T47D (cell line): ENCODE measurements around the gene AHI1.
A peak's percentile ranks its signal among the peaks of the same experiment; 100 is the strongest.

Experiments
- DNase-seq, 2 experiments: peaks; one replicate each; pipeline versions ENCODE4 v3.0.0 to v3.0.0-alpha.2; 2011 to 2012; ENCODE audit warnings: low read depth in 1 of 2, low spot score in 1 of 2
- JUND ChIP-seq: IDR thresholded peaks from 2 replicates; pipeline ENCODE4 v1.6.1; 2012; ENCODE audit warnings: low read depth
- in situ Hi-C: cut with HindIII; loops from 2 replicates; pipeline ENCODE4 v1.10.0; 2016; ENCODE audit warnings: low sequenced_read_pairs, low pct_unique_long_range_greater_than_20kb

The AHI1 gene

DNA sequence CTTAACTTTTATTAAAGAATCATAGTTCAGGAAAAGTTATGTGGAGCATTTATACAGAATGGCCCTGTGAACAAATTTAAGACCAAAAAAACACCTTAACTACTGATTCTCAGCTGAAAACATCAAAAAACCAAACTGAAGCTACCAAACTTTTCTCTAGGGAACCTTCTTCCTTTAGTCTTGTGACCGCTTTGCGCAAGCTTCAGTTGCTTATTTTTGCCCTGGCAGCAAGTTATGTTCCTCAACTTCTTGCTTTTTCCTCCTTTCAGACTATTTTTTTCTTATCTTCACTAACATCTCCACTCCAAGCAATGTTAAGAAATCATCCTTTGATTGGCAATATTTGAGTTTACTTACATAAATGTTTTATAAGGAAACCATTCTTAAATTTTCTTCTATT lies 216.3 kb downstream of the AHI1 start:
- in situ Hi-C loops = no loop called here
- no peak for DNase-seq
- no peak for TF ChIP-seq JUND

DNA sequence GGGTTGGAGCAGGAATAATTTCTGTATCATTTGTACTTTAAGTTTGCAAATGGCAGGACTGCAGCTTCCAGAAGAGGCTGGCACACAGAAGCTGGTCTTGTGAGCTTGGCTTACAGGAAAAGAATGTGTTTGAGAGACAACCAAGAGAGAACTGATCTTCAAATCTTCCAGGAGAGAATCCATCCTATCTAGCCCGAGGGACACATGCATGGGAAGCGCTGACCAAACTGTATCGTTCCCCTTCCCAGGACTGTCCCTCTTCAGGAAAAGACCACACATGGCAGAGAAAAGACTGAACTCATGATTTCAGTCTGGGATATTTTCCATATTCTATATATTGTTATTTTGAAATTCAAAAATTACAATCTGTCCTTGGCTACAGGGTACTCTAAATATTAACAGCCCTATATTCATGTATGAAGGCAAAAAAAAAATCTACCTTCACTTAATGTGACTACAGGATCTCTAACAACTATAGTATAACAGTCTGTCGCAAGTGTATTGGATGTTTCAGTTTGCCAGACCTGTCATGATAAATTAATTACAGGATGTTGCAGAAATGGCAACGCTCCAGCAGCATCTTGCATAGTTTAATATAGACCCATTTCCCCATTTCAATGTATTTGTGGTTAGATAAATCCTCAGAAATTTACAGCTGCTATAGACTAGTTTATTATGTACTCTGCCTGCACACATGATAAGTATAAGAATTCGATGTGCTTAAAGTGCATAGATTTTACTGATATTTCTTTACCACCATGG lies 217.0 kb downstream of the AHI1 start:
- in situ Hi-C loops = no loop called here
- TF ChIP-seq JUND = no peak
- no peak for DNase-seq

DNA sequence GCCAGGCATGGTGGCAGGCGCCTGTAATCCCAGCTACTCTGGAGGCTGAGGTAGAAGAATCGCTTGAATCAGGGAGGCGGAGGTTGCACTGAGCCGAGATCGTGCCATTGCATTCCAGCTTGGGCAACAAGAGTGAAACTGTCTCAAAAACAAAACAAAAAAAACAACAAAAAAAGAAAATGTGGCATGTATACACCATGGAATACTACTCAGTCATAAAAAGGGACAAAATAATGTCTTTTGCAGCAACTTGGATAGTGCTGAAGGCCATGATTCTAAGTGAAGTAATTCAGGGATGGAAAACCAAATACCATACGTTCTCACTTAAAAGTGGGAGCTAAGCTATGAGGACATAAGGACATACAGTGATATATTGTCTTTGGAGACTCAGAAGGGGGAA lies 220.1 kb downstream of the AHI1 start:
- in situ Hi-C loops = no loop called here
- DNase-seq = no peak
- no peak for TF ChIP-seq JUND

DNA sequence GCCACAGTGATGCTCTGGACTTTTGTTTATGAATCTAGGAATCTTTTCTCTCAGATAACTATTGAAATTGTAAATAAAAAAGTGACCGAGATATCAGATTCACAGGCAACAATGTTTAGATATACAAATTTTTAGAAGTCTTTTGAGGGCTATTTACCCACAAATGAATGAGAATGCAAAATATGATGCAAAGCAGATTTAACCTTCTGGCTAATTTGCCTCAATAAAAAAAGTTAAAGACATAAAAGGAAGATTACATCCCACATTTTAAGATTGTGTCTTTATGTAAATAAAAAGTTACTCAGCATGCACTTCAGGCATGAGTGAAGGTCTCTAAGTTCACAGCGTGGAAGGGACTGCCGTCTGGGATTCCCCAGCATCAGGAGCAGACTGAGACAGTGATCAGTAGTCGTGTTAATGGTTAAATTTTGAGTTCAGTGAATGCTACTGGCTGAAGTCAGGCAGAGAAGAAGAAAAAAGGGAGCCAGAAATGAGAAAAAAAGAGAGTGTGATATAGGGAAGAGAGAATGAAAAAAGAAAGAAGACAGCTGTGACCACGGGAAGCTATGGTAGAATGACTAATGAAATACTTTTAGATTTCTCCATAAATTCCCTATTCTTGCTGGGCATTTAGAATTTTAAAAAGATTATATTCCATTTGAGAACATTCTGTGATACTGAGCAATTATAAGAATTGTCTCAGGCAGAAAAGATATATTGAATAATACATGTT lies 222.8 kb downstream of the AHI1 start:
- in situ Hi-C loops = no loop called here
- DNase-seq = no peak
- TF ChIP-seq JUND = no peak

DNA sequence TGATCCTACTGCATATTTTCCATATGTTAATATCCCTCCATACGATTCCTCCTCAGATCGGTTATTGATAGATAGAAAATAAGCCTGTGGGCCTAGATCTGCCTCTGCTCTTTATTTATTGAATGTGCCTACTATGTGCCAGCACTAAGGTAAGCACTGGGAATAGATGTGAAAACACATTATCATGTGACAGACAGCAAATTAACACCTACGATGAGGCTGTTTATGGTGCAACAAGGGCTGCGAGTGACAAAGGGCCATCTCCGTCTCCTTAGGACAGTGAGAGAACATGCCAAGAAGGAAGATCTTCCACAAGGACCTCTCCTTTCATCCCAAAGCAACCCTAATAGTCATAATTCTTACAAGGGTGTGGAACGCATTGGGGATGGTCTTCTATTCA lies 225.9 kb downstream of the AHI1 start:
- no peak for TF ChIP-seq JUND
- in situ Hi-C loops = no loop called here
- DNase-seq = no peak

DNA sequence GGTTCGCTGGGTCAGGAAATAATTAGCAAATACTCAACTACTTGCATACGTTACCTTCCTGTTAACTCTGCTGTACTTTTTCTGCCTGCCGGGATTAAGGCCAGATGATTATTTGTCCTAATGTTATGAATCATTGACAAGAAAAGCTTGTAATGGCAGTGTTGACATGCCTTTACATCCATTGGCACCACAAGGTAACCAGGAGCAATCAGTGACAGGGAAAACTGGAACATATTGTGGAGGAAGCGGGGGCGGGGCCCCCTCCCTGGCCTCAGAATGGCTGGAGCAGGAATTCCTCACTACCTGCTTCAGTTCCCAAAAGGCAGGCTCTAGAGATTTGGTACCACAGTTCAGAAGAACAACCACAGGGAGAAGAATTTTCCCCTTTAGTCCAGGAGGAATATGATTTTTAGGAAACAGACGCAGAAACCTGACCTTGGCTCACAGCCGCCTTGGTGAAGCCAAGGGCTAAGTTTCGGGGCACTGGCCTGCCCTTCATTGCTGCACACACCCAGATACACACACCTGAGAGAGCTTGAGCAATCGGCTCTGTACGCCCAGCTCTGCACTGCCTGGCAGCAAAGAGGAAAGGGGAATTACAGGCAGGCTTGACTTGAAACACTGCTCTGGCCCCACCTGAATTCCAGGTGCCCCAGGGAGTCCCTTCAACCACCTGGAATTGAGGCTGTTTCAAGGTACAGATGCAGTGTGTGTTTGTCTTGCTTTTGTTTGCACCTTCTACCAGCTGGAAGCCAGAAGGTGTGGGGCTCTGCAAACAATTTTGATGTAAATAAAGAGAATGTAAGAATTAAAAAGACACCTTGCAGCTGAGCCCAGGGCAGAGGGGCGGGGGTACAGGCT lies 226.6 kb downstream of the AHI1 start:
- in situ Hi-C loops = no loop called here
- no peak for TF ChIP-seq JUND
- DNase-seq = peak in 1 of 2 experiments; percentile 87

DNA sequence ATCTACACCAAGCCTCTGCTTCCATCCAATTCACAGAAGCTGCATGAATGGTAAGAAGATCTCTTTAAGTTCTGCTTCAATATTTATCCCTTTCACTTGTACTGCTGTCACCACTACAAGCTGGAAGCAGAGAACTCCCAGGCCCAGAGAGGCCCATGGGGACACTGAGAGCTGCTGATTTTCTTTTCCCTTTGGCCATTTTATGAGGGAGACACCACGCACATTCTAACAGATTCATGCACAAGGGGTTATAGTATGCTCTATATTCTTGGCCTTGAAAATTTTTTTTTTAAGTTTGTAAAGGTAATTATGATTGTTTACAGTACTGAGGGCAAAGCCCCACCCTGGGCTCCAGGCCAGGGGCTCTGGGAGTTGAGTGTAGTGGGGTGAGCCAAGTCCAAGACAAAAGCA lies 228.1 kb downstream of the AHI1 start:
- TF ChIP-seq JUND = no peak
- DNase-seq = no peak
- in situ Hi-C loops = no loop called here

DNA sequence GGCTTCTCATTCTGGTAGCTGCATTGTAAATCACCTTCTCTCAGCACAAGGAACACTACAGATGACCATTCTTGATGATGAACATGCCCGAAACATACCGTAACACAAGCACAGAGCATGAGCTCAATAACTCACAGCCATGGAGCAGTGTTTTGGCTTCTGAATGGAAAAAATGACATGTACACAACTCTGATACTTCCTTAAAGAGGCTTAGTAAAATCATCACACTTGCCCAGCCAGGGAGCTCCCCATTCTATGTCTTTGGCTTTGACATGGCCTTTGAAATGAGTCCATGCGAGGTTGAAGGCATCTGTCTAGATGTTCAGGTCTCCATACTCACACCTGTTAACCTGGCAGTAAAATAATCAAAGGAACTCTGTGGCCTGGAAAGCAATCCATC lies 228.8 kb downstream of the AHI1 start:
- no peak for DNase-seq
- TF ChIP-seq JUND = no peak
- in situ Hi-C loops = no loop called here

DNA sequence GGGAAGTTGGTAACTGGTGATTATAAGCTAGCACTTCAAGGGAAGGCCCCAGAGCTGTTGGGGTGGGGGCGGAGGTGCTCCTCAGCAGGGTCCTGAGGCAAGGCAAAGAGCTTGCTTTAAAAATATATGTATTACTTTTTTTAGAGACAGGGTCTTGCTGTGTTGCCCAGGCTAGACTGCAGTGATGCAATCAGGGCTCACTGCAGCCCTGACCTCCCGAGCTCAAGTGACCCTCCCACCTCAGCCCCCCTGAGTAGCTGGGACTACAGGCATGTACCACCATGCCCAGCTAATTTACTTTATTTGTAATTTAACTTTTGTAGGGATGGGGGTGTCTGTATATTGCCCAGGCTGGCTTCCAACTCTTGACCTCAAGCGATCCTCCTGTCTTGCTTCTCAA lies 229.3 kb downstream of the AHI1 start:
- in situ Hi-C loops = no loop called here
- no peak for TF ChIP-seq JUND
- no peak for DNase-seq

DNA sequence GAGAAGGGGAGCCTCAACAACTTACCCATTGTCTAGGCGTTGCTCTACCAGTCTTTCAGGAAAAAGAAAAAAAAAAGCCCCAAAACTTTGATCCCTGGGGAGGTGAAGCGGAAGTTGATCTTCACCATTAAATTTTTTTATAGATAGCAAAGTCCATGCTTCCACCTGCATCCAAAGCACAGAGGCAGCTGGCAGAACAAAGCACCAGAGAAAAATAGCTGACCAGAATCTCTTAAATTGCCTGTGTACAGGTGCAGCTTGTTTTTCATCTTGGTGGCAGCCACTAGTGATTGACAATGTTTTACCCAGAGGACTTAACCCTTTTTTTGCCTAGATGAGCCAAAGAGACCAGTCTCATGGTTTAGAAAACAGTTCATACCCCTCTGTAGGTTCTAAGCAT lies 230.5 kb downstream of the AHI1 start:
- no peak for TF ChIP-seq JUND
- DNase-seq = no peak
- in situ Hi-C loops = no loop called here

DNA sequence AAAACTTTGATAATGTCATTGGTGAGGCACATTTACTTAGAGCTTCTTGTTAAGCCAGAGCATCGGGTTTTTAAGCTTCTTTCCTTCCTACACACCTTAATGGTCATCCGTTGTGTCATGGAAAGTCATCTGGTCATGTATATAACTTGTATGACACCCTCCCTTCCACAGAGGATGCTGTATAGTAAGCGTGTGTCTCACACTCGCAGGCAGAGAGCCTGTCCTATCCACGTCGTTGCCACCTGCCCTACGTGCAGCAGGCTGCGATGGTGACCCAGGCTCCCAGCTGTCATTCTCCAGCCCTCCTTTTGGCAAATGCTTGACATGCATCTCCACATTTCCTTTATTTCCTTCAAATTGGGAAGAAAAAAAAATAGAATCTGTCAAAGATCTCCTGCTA lies 230.9 kb downstream of the AHI1 start:
- no peak for DNase-seq
- in situ Hi-C loops = no loop called here

DNA sequence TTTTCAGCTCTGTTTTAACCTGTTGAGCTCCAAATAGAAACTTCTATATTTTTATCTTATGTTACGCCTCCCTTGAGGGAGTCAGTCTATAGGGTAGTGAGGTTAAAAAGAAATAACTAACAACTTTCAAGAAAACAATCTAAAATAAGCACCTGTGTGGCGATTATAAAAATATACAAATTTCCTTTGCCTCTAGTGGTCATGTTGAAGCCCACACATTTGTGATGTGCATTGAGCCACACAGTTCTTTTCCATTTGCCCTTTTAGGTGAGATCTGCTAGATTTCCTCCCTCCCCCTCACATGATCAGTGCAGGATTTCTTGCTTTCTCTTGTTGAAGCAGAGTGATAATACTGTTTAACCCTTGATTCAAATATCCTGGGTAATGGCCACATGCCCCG lies 232.3 kb downstream of the AHI1 start:
- DNase-seq = no peak
- in situ Hi-C loops = no loop called here
- TF ChIP-seq JUND = no peak

More for the DNA sequence above, 230.9 kb downstream of the AHI1 start:
- TF ChIP-seq JUND = no peak
